ENCODE measurements around the gene CACNA1B.

DNA sequence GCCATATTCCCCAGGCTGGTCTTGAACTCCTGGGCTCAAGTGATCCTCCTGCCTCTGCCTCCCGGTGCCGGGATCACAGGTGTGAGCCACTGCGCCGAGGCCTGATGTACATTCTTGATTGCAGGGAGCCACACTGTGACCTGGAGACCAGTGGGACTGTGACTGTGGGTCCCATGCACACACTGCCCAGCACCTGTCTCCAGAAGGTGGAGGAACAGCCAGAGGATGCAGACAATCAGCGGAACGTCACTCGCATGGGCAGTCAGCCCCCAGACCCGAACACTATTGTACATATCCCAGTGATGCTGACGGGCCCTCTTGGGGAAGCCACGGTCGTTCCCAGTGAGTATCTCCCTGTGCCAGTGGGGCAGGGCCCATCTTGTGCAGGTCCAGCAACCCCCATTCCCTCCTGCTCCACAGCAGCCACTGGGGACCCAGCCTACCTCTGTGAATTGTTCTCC is 147.3 kb downstream of the CACNA1B start:
- TF ChIP-seq POLR2AphosphoS5 (IDR thresholded peaks at IDR 0.05) (no peak), POLR2A (IDR thresholded peaks at IDR 0.05) (no peak)

Data from upper lobe of left lung (tissue), 4 donors.